ENCODE results near the gene E4F1.

E4F1 gene

DNA sequence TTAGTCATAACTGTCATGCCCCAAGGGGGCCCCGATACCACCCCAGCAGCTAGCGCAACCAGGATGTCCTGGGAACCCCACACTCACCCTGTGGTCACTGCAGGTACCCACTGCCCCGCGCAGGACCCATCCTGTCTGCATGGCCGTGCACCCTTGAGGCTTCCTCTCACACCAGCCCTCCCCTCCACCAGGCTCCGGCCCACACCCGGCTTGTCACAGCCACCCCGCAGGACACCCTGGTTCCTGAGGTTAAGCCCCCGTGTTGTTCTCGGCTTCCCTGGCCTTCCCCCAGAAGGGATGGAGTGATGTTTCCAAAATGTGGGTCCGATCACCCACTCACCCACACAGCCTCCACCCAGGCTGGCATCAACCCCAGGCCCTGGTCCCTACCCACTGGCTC lies 20.4 kb downstream of the E4F1 start:
- TF ChIP-seq, protein P1, sequence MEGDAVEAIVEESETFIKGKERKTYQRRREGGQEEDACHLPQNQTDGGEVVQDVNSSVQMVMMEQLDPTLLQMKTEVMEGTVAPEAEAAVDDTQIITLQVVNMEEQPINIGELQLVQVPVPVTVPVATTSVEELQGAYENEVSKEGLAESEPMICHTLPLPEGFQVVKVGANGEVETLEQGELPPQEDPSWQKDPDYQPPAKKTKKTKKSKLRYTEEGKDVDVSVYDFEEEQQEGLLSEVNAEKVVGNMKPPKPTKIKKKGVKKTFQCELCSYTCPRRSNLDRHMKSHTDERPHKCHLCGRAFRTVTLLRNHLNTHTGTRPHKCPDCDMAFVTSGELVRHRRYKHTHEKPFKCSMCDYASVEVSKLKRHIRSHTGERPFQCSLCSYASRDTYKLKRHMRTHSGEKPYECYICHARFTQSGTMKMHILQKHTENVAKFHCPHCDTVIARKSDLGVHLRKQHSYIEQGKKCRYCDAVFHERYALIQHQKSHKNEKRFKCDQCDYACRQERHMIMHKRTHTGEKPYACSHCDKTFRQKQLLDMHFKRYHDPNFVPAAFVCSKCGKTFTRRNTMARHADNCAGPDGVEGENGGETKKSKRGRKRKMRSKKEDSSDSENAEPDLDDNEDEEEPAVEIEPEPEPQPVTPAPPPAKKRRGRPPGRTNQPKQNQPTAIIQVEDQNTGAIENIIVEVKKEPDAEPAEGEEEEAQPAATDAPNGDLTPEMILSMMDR (IDR thresholded peaks at IDR 0.05): no peak

DNA sequence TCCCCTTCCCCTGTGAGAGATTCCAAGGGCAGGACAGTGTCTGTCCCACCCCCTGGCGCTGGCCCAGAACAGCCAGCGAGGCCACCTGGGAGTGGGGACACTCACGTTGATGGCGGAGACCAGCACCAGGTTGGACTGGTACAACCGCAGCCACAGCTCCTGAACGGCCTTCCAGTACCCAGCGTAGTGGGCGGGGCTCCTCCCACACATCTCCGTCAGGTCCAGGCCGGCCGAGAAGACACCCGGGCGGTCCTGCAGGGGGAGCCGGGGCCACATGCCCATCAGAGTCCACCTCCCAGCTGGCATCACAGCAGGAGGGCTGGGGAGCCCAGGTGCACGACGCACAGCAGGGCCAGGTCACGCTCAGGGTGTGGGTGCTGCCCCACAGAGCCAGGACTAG lies 20.9 kb downstream of the E4F1 start:
- Histone ChIP-seq H3K4me3 (ENCODE audit: low read depth, low read length) (no peak overlapping the region), H2AFZ (no peak overlapping the region), H3K79me2 (no peaks in the 10 kb centered on the region), H3K4me2 (ENCODE audit: low read length) (no peak overlapping the region), H3K27me3 (ENCODE audit: control insufficient read depth, insufficient read depth, low read length) (no peaks in the 10 kb centered on the region), H3K4me1 (no peaks in the 10 kb centered on the region), H3K27ac (no peak overlapping the region), H3K36me3 (ENCODE audit: control insufficient read depth, insufficient read depth, low read length) (no peaks in the 10 kb centered on the region), H3K9ac (no peak overlapping the region), H3K9me3 (ENCODE audit: control insufficient read depth, low read length) (no peaks in the 10 kb centered on the region)
- TF ChIP-seq, protein P1 (IDR thresholded peaks at IDR 0.05): no peak

More for the DNA sequence above, 20.4 kb downstream of the E4F1 start:
- no peaks in the 10 kb centered on the region for H3K36me3 ChIP-seq (ENCODE audit: control insufficient read depth, insufficient read depth, low read length)
- no peaks in the 10 kb centered on the region for H3K9me3 ChIP-seq (ENCODE audit: control insufficient read depth, low read length)
- no peak overlapping the region for H3K4me2 ChIP-seq (ENCODE audit: low read length)
- H3K4me3 ChIP-seq (ENCODE audit: low read depth, low read length): no peak overlapping the region
- no peak overlapping the region for H3K9ac ChIP-seq
- no peak overlapping the region for H3K27ac ChIP-seq
- no peaks in the 10 kb centered on the region for H3K27me3 ChIP-seq (ENCODE audit: control insufficient read depth, insufficient read depth, low read length)
- no peak overlapping the region for H2AFZ ChIP-seq
- H3K4me1 ChIP-seq: no peaks in the 10 kb centered on the region
- H3K79me2 ChIP-seq: no peaks in the 10 kb centered on the region

DNA sequence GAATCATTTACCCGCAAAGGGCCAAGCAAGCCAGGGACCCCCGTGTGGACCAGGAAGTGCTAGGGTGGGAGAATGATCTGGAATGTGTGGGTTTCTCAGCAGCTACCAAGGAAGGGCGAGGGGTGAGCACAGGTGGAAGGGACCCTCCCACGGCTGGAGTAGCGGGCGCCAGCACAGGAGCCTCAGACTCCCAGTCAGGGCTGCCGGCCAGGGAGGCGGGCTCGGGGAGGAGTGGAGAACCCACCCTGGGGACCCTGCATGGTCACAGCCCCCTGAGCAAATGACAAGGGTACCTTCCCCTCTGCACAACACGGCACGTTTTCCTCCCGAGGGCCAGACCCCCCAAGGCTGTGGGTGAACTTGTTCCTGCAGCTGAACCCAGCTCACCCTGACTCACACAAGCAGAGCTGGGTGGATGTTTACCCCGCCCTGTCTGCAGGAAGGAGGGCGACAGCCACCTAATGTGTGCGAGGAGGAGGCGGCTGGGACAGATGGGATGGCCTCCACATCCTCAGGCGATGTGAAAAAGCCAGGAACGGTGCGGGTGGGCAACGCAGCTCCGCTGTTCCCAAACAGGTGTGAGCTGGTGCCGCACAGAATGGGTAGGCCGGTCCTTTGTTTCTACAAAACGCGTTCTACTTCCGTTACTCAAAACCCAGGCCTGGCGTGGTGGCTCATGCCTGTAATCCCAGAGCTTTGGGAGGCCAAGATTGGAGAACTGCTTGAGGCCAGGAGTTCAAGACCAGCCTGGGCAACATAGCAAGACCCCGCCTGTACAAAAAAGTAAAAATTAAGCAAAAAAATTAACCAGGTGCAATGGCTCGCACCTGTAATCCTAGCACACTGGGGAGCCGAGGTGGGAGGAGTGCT lies 21.8 kb downstream of the E4F1 start:
- Histone ChIP-seq H3K4me3 (ENCODE audit: low read depth, low read length) (no peak overlapping the region), H3K9me3 (ENCODE audit: control insufficient read depth, low read length) (no peaks in the 10 kb centered on the region), H2AFZ (no peak overlapping the region), H3K27me3 (ENCODE audit: control insufficient read depth, insufficient read depth, low read length) (no peaks in the 10 kb centered on the region), H3K4me1 (no peaks in the 10 kb centered on the region), H3K9ac (no peak overlapping the region), H3K4me2 (ENCODE audit: low read length) (no peak overlapping the region), H3K36me3 (ENCODE audit: control insufficient read depth, insufficient read depth, low read length) (no peaks in the 10 kb centered on the region), H3K27ac (no peak overlapping the region), H3K79me2 (no peaks in the 10 kb centered on the region)
- TF ChIP-seq, protein P1 (IDR thresholded peaks at IDR 0.05): no peak

DNA sequence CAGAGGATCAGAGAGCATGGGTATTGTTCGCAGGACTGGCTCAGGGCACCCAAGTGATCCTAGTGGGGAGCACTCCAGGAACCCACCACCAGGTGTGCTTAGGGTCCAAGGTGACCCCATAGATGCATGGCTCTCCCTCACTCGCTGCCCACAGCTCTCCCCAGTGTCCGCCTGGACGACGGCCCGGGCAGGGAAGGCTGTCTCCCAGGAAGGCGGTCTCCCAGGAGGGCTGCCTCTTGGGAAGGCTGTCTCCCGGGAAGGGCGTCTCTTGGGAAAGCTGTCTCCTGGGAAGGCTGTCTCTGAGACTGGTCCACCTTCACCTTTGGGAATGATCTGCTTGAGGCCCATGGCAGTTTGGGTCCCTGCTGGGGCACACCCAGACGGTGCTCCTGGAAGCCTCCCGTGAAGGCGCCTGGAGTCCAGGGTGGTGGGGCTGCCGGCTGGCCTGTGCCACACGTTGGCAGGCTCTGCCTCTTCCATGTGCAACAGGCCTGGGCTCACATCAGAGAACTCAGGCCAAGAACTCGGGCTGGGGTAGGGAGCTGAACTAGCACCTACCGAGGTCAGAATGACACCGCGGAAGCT lies 23.0 kb downstream of the E4F1 start:
- Histone ChIP-seq H3K9me3 (ENCODE audit: control insufficient read depth, low read length) (no peaks in the 10 kb centered on the region), H3K27ac (no peak overlapping the region), H3K9ac (no peak overlapping the region), H3K4me2 (ENCODE audit: low read length) (no peak overlapping the region), H3K36me3 (ENCODE audit: control insufficient read depth, insufficient read depth, low read length) (no peaks in the 10 kb centered on the region), H3K79me2 (no peaks in the 10 kb centered on the region), H2AFZ (no peak overlapping the region), H3K4me1 (no peaks in the 10 kb centered on the region), H3K4me3 (ENCODE audit: low read depth, low read length) (no peak overlapping the region), H3K27me3 (ENCODE audit: control insufficient read depth, insufficient read depth, low read length) (no peaks in the 10 kb centered on the region)
- TF ChIP-seq, protein P1 (IDR thresholded peaks at IDR 0.05): no peak

All from parathyroid adenoma (tissue), 2 donors.